NT2/D1 (cell line): ENCODE results near the gene ABHD11.

Source experiments
- DNase-seq: peaks from one replicate; pipeline ENCODE4 v3.0.0-alpha.2; 2011; ENCODE audit warnings: low read depth, low spot score
- H3K27me3 ChIP-seq: 2 replicates; pipeline ENCODE4 v1.6.0; 2011; ENCODE audit warnings: mild to moderate bottlenecking; ENCODE audit not compliant: insufficient read length, insufficient read depth
- H3K36me3 ChIP-seq: 2 replicates; pipeline ENCODE4 v1.6.1; 2011; ENCODE audit warnings: mild to moderate bottlenecking, low read length, mixed read lengths; ENCODE audit not compliant: insufficient read depth, insufficient read length
- H3K4me1 ChIP-seq: 2 replicates; pipeline ENCODE4 v1.5.1; 2011; ENCODE audit not compliant: insufficient read depth, insufficient read length
- H3K4me3 ChIP-seq: 2 replicates; pipeline ENCODE4 v1.5.1; 2011; ENCODE audit warnings: low read depth; ENCODE audit not compliant: insufficient read length
- H3K9ac ChIP-seq: 2 replicates; pipeline ENCODE4 v1.6.0; 2011; ENCODE audit warnings: low read depth; ENCODE audit not compliant: insufficient read length
- H3K9me3 ChIP-seq: 2 replicates; pipeline ENCODE4 v1.5.1; 2011; ENCODE audit warnings: mild to moderate bottlenecking, low read length; ENCODE audit not compliant: insufficient read depth
- SUZ12 ChIP-seq: IDR thresholded peaks from 2 replicates; pipeline ENCODE4 v1.6.1; 2011; ENCODE audit not compliant: insufficient read length, insufficient read depth; ENCODE audit errors: extremely low read depth
- YY1 ChIP-seq: IDR thresholded peaks from 2 replicates; pipeline ENCODE4 v1.6.1; 2011; ENCODE audit not compliant: insufficient read length, insufficient read depth
- ZNF274 ChIP-seq: IDR thresholded peaks from 2 replicates; pipeline ENCODE4 v1.6.1; 2011; ENCODE audit warnings: mild to moderate bottlenecking, low read depth, low read length

ABHD11 gene

GRCh38 chr7:73770860-73771670, 32.5 kb upstream of the ABHD11 start:
- Histone ChIP-seq H3K9me3 (no peaks in the 10 kb centered on the region), H3K4me1 (peaks cover 8% of the 10 kb centered on the region), H3K36me3 (no peaks in the 10 kb centered on the region), H3K27me3 (peaks cover 28% of the 10 kb centered on the region), H3K4me3 (peak overlapping the region; percentile 49), H3K9ac (peak overlapping the region; percentile 67)
- peak; percentile 16 for DNase-seq
- TF ChIP-seq ZNF274 (no peak), SUZ12 (no peak), YY1 (no peak)

DNA sequence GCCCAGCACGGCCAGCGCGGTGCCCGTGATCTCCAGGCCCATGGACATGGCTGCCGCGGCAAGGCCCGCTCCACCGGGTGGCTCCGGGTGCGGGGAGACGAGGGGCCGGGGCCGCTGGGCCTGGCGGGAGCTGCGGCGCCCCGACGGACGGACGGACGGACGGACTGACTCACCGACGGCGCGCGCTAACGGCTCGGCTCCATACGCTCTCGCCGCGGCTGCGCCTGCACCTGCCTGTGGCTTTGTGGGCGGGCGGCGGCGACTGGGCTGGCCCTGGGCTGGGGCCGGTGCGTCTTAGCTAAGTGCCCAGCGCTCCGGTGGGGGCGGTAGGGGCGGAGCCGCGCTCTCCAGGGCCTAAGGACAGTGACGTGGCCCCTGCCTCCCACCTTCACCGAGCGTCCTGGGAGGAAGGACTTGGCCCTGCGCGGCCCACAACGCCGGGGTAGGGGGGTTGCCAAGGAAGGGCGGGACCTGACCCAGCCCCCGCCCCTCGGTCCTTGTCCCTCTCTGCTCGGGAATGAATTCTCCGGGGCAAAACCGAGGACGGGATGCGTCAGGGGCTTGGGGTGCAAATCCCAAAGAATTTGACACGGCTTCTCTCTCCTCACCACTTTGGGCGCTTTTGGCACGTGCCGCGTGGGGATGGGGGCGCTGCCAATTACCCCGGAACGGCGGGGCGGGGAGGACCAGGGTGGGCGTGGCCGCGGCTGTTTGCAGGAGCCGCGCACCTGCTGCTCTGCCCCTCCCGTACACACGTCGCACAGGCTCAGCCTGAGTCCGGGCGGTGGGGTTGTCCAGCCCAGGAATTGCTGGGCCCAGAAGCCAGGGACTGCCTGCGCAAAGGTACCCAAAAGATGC, 31.6 kb upstream of the ABHD11 start, which contains the start of gene CLDN3:
Gene CLDN3 (minus strand): TSS at position 269 of the 858 bp plus-strand sequence. CDS start 221 bp downstream, at position 48.
- TF ChIP-seq ZNF274 (no peak), SUZ12 (no peak), YY1 (no peak)
- peak within 1 kb of the TSS; percentile 49 for H3K4me3 ChIP-seq
- H3K9ac ChIP-seq: peak within 1 kb of the TSS; percentile 67

DNA sequence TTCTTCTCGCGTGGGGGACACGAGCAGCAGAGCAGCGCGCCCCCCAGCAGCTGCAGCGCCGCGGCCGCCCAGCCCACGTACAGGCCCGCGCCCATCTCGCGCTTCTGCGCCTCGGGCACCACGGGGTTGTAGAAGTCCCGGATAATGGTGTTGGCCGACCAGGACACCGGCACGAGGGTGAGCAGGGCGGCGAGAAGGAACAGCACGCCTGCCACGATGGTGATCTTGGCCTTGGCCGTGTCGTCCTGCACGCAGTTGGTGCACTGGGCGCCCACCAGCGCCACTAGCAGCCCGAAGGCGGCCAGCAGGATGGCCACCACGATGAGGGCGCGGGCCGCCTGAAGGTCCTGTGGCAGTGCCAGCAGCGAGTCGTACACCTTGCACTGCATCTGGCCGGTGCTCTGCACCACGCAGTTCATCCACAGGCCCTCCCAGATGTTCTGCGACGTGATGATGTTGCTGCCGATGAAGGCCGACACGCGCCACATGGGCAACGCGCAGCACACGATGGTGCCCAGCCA, 30.9 kb upstream of the ABHD11 start:
- Histone ChIP-seq H3K9ac (peak overlapping the region; percentile 36), H3K36me3 (no peaks in the 10 kb centered on the region), H3K27me3 (peaks cover 28% of the 10 kb centered on the region), H3K9me3 (no peaks in the 10 kb centered on the region), H3K4me3 (peak overlapping the region; percentile 21), H3K4me1 (peaks cover 8% of the 10 kb centered on the region)
- no peak for DNase-seq
- TF ChIP-seq SUZ12 (no peak), YY1 (no peak), ZNF274 (no peak)

More for the DNA sequence above, 31.6 kb upstream of the ABHD11 start, which contains the start of gene CLDN3:
- H3K36me3 ChIP-seq: no peaks in the 10 kb centered on the region
- peaks cover 8% of the 10 kb centered on the region for H3K4me1 ChIP-seq
- peak; percentile 49 for DNase-seq
- peaks cover 28% of the 10 kb centered on the region for H3K27me3 ChIP-seq
- no peaks in the 10 kb centered on the region for H3K9me3 ChIP-seq

DNA sequence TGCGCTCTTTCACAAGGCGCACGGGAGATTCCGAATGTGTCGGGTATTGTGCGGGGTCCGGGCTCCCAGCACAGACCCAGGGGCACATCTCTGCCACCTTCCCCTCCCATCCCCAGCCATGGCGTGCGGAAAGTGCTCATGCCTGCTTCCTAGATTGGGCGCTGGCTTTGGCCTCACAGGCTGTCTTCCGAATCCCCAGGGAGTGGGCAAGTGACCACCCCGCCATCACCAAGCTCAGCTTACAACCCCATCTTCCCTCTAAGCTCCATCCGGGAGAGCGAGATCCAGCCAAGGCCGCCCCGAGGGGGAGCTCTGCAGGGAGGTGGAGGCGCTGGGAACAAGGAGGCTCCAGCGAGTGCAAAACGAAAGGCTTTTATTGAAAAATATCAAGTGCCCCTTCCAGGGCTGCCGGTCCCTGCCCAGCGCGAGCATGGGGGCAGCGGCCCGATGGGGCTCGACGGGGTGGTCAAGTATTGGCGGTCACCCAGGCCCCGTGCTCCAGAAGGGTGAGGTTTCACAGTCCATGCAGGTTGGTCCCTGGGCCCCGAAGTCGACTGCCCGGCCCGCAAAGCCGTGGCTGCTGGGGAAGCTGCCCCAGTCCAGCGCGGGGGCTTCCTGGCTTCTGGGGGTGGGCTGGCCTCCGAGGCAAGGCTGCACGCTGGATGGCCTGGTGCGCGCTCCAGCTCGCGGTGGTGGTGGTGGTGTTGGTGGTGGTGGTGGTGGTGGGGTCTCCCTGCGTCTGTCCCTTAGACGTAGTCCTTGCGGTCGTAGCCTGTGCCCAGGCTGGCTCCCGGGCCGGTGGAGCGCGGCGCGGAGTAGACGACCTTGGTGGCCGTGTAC, 30.3 kb upstream of the ABHD11 start:
- Histone ChIP-seq H3K27me3 (peaks cover 28% of the 10 kb centered on the region), H3K9me3 (no peaks in the 10 kb centered on the region), H3K4me3 (no peak overlapping the region), H3K4me1 (peaks cover 8% of the 10 kb centered on the region), H3K36me3 (no peaks in the 10 kb centered on the region), H3K9ac (no peak overlapping the region)
- DNase-seq: no peak
- no peak for TF ChIP-seq YY1
- no peak for TF ChIP-seq ZNF274
- TF ChIP-seq SUZ12: no peak

GRCh38 chr7:73766556-73767229, 28.1 kb upstream of the ABHD11 start:
- Histone ChIP-seq H3K27me3 (peaks cover 27% of the 10 kb centered on the region), H3K4me1 (peaks cover 12% of the 10 kb centered on the region), H3K9ac (no peak overlapping the region), H3K36me3 (no peaks in the 10 kb centered on the region), H3K9me3 (no peaks in the 10 kb centered on the region), H3K4me3 (no peak overlapping the region)
- TF ChIP-seq SUZ12: no peak
- TF ChIP-seq YY1: no peak
- TF ChIP-seq ZNF274: no peak
- no peak for DNase-seq

DNA sequence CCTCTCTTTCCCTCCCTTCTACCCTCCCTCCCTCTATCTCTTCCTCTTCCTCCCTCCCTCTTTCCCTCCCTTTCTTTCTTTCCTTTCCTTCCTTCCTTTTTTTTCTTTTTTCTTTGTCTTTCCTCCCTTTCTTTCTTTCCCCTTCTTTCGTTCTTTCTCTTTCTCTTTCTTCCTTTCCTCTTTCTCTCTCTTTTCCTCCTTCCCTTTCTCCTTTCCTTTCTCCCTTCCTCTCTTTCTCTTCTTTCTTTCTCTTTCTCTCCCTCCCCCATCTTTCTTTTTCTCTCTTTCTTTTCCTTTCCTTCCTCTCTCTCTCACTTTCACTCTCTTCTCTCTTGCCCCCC, 24.0 kb upstream of the ABHD11 start:
- H3K27me3 ChIP-seq: no peaks in the 10 kb centered on the region
- no peak for DNase-seq
- no peaks in the 10 kb centered on the region for H3K36me3 ChIP-seq
- no peak overlapping the region for H3K4me3 ChIP-seq
- H3K9me3 ChIP-seq: no peaks in the 10 kb centered on the region
- no peak for TF ChIP-seq YY1
- TF ChIP-seq ZNF274: no peak
- no peak overlapping the region for H3K9ac ChIP-seq
- H3K4me1 ChIP-seq: peaks cover 4% of the 10 kb centered on the region
